Suprapubic skin (tissue), 4 donors: ENCODE data around the gene ZC2HC1B. TPM values are rescaled to one million over a fixed set of nuclear protein-coding genes. Genes with fewer than 3 reads are reported as not detected.
A peak's percentile ranks its signal among the peaks of the same experiment; 100 is the strongest.

ENCODE experiments used
- DNase-seq, 2 donors: peaks; one replicate each; pipeline ENCODE4 v3.0.0-alpha.2; 2019; ENCODE audit warnings: low spot score in 2 of 2
- H3K27ac ChIP-seq: fragments of 200-600 bp; sonication (generic); one replicate; pipeline ENCODE4 v1.5.1; 2019
- H3K27me3 ChIP-seq: fragments of 200-600 bp; sonication (generic); one replicate; pipeline ENCODE4 v1.5.1; 2019
- H3K36me3 ChIP-seq: fragments of 200-600 bp; sonication (generic); one replicate; pipeline ENCODE4 v1.5.1; 2019
- H3K4me1 ChIP-seq: fragments of 200-600 bp; sonication (generic); one replicate; pipeline ENCODE4 v1.5.1; 2019
- H3K4me3 ChIP-seq: fragments of 200-600 bp; sonication (generic); one replicate; pipeline ENCODE4 v1.5.1; 2019; ENCODE audit warnings: mild to moderate bottlenecking
- H3K9me3 ChIP-seq: fragments of 200-600 bp; sonication (generic); one replicate; pipeline ENCODE4 v1.5.1; 2019
- EP300 ChIP-seq: sonication (generic); formaldehyde crosslinking; IDR thresholded peaks from one replicate; pipeline ENCODE4 v1.6.1; 2017; ENCODE audit warnings: antibody characterized with exemption
- POLR2A ChIP-seq, 2 donors: fragments of 450-650 bp; IDR thresholded peaks; one replicate each; pipeline ENCODE4 v1.6.1; 2017; ENCODE audit warnings: antibody characterized with exemption in 2 of 2, mild to moderate bottlenecking in 2 of 2, moderate library complexity in 2 of 2
- POLR2AphosphoS5 ChIP-seq, 3 donors: sonication (generic); formaldehyde crosslinking; IDR thresholded peaks; one replicate each; pipeline ENCODE4 v1.6.1; 2017; ENCODE audit warnings: antibody characterized with exemption in 3 of 3
- WGBS: methylation state at CpG from one replicate; pipeline ENCODE4 v1.1.5; 2018; 5-methylcytosine and 5-hydroxymethylcytosine counted together
- total RNA-seq, 4 donors: library from RNA; depleted of rRNA; stranded (reverse); fragments of >200 nt; gene quantifications; one replicate each; pipeline ENCODE4 v1.1.0, GENCODE V29; 2016
- TF ChIP-seq, protein P1 (sequence below), 2 donors: fragments of 200-600 bp in 1 of 2; fragments of 450-650 bp in 1 of 2; sonication (generic) in 1 of 2; IDR thresholded peaks; one replicate each; pipeline ENCODE4 v1.5.1; 2016 to 2019; ENCODE audit warnings: antibody characterized with exemption in 2 of 2, mild to moderate bottlenecking in 1 of 2, moderate library complexity in 1 of 2

Gene ZC2HC1B
- total RNA-seq, 4 donors from 2014 or later, result not detected

DNA sequence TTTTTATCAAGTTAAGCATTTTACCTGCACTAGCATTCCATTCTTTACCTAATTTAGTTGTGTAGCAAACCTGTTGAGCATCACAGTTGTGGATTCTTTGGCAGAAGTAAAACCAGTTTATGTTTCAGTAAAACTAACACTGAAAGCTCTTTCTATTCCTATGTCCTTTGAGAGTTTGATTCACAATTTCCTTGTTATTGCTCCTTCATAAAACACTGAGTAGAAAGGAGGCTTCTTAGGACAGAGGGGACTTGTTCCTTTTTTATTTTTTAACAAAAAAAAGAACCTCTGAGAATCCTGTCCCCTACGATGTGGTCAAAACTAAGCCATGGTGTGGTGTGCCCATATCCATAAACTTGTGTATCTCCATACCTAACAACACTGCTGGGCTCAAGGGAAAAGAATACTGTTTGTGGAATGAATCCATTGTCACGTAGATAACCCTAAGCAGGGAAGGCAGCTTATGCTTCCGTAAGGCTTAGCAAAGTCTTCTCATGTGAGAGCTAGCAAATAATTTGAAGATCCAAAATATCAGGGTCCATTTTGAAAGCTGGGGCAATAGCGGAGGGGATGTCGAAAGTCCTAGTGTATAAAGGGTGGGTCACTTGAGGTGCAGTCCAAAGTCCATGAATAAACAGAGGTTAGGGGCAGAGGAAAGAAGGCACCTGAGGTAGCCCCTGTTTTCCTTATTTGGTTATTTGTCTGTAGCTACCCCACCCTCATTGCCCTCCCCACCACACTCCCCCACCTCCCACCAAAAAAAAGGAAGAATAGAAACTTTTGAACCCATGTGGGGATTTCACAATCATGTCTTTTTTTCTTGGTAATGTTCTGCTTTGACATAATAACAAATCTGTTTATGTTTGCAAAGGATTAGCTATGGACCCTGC is 72.7 kb downstream of the ZC2HC1B start:
- TF ChIP-seq, protein P1, sequence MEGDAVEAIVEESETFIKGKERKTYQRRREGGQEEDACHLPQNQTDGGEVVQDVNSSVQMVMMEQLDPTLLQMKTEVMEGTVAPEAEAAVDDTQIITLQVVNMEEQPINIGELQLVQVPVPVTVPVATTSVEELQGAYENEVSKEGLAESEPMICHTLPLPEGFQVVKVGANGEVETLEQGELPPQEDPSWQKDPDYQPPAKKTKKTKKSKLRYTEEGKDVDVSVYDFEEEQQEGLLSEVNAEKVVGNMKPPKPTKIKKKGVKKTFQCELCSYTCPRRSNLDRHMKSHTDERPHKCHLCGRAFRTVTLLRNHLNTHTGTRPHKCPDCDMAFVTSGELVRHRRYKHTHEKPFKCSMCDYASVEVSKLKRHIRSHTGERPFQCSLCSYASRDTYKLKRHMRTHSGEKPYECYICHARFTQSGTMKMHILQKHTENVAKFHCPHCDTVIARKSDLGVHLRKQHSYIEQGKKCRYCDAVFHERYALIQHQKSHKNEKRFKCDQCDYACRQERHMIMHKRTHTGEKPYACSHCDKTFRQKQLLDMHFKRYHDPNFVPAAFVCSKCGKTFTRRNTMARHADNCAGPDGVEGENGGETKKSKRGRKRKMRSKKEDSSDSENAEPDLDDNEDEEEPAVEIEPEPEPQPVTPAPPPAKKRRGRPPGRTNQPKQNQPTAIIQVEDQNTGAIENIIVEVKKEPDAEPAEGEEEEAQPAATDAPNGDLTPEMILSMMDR (IDR thresholded peaks at IDR 0.05), result no peak
- TF ChIP-seq EP300 (no peak), POLR2A (IDR thresholded peaks at IDR 0.05) (no peak)
- WGBS, result 81% methylated on average over 5 of the region's 5 CpGs

DNA sequence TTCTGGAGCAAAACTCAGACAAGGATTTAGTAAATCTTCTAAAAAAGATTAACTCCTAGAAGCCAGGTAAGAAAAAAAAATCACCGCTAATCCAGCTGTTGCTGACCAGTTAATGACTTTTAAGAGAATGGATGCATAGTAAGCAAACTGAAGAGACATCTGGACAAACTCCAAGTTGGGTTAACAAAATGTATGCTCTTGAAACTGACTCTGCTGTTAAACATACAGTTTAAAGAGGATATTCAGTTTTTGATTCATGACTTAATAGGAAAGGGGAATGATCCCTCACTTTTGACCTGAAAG is 73.3 kb downstream of the ZC2HC1B start:
- H3K9me3 ChIP-seq, result no peaks in the 10 kb centered on the region
- WGBS, result 88% methylated on average over 1 of the region's 1 CpG
- TF ChIP-seq POLR2A (IDR thresholded peaks at IDR 0.05), result no peak
- no peak for TF ChIP-seq EP300
- no peak for TF ChIP-seq POLR2AphosphoS5 (IDR thresholded peaks at IDR 0.05)
- TF ChIP-seq, protein P1 (IDR thresholded peaks at IDR 0.05), result no peak
- H3K4me3 ChIP-seq, result no peak overlapping the region
- no peaks in the 10 kb centered on the region for H3K4me1 ChIP-seq
- DNase-seq, result no peak
- H3K27me3 ChIP-seq, result no peaks in the 10 kb centered on the region
- no peak overlapping the region for H3K27ac ChIP-seq
- H3K36me3 ChIP-seq, result no peaks in the 10 kb centered on the region

More for the DNA sequence above, 72.7 kb downstream of the ZC2HC1B start:
- H3K36me3 ChIP-seq, result no peaks in the 10 kb centered on the region
- no peak for DNase-seq
- H3K4me3 ChIP-seq, result no peak overlapping the region
- no peaks in the 10 kb centered on the region for H3K4me1 ChIP-seq
- H3K9me3 ChIP-seq, result no peaks in the 10 kb centered on the region
- H3K27me3 ChIP-seq, result no peaks in the 10 kb centered on the region
- no peak overlapping the region for H3K27ac ChIP-seq

DNA sequence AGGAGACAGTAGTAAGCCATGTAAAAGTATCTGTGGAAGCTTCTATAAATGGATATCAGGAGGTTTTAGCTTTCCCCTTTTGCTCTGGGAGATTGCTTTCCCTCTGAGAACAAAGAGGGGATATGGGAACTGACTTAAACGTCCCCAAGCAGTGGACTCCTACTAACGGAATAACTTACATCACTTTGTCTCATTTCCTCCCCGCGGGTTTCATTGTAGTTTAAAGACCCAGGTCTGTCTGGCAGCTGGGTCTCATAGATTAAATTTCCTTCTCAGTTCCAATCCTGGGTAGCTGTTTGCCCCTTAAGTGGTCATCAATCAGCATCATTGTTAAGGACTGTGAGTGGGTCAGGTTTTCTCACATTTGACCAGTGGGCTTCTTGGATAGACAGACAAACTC is 75.1 kb downstream of the ZC2HC1B start:
- TF ChIP-seq, protein P1 (IDR thresholded peaks at IDR 0.05), result no peak
- TF ChIP-seq POLR2AphosphoS5 (IDR thresholded peaks at IDR 0.05), result no peak
- no peak for TF ChIP-seq EP300
- no peak for TF ChIP-seq POLR2A (IDR thresholded peaks at IDR 0.05)
- no peak overlapping the region for H3K27ac ChIP-seq
- H3K9me3 ChIP-seq, result no peaks in the 10 kb centered on the region
- no peaks in the 10 kb centered on the region for H3K27me3 ChIP-seq
- DNase-seq, result no peak
- H3K36me3 ChIP-seq, result no peaks in the 10 kb centered on the region
- H3K4me3 ChIP-seq, result no peak overlapping the region
- WGBS, result 54% methylated on average over 4 of the region's 4 CpGs
- no peaks in the 10 kb centered on the region for H3K4me1 ChIP-seq

DNA sequence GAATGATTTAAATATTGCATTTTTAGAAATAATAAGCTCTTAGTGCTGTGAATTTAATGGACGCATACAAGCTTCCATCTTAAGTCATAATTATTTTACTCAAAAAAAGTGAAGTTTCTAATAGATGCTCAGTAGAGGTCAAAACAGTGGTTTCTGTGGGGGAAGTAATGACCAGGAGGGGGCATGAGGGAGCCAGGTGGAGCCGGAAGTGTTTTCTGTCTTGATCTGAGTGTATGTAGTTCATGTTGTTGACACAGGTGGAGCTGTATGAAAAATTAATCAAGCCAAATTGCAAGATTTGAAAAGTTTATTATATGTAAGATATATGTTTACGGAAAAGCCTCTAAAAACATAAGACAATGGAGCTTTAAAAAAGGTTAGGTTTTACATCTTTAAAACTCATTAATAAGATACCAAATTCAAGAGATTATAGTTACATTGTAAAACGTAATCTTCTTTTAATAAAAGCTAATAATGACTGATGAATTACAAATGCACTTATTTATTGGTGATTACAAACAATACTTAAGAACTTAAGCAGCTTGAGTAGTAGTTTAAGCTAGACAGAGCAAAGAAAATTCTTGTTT is 75.8 kb downstream of the ZC2HC1B start:
- DNase-seq, result no peak
- WGBS, result 63% methylated on average over 4 of the region's 4 CpGs
- H3K4me3 ChIP-seq, result no peak overlapping the region
- no peak overlapping the region for H3K27ac ChIP-seq
- no peaks in the 10 kb centered on the region for H3K27me3 ChIP-seq
- H3K4me1 ChIP-seq, result no peaks in the 10 kb centered on the region
- H3K9me3 ChIP-seq, result no peaks in the 10 kb centered on the region
- no peak for TF ChIP-seq EP300
- TF ChIP-seq, protein P1 (IDR thresholded peaks at IDR 0.05), result peak; percentile 36 to 62
- no peaks in the 10 kb centered on the region for H3K36me3 ChIP-seq

DNA sequence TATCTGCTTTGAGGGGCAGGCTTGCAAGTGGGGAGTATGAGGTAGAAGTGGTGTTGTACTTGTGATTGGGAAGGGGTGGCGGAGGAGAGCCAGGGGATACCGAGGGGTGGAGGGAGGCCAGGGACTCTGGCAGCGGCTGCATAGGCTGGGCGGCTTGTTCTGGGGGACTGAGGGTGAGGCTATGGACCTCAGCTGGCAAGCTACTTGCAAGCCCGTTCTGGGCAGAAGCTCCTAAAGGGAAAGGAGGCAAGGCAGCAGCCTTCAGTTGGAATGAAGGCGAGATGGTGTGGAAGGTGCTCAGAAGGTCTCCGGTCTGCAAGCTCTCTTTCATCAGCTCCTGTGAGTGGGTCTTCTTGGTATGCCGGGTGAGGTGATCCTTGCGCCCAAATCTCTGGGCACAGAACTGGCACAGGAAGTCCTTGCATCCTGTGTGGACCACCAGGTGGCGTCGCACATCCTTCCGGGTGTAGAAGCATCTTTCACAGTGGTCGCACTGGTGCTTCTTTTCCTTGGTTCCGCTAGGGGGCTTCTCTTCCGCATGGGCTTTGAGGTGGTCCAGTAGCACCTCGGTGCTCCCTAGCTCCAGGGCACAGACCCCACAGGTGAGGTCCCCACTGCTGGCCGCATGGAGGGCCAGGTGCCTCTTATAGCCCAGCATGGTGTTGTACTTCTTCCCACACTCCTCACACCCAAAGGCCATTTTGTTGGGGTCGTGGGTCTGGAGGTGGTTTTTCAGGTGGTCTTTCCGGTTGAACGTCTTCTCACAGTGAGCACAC is 77.8 kb downstream of the ZC2HC1B start:
- Histone ChIP-seq H3K36me3 (peaks cover 7% of the 10 kb centered on the region), H3K27me3 (no peaks in the 10 kb centered on the region), H3K4me1 (no peaks in the 10 kb centered on the region), H3K9me3 (no peaks in the 10 kb centered on the region), H3K4me3 (no peak overlapping the region), H3K27ac (no peak overlapping the region)
- no peak for TF ChIP-seq POLR2A (IDR thresholded peaks at IDR 0.05)
- TF ChIP-seq, protein P1 (IDR thresholded peaks at IDR 0.05), result peak in 1 of 2 donors; percentile 26
- no peak for DNase-seq
- 74% methylated on average over 18 of the region's 20 CpGs for WGBS
